ELR (cell line): Measurements from ENCODE around the gene CD82.

Experiments
- DNase-seq: peaks from one replicate; pipeline ENCODE4 v3.0.0-alpha.2; 2015; ENCODE audit warnings: low read depth

CD82 gene

DNA sequence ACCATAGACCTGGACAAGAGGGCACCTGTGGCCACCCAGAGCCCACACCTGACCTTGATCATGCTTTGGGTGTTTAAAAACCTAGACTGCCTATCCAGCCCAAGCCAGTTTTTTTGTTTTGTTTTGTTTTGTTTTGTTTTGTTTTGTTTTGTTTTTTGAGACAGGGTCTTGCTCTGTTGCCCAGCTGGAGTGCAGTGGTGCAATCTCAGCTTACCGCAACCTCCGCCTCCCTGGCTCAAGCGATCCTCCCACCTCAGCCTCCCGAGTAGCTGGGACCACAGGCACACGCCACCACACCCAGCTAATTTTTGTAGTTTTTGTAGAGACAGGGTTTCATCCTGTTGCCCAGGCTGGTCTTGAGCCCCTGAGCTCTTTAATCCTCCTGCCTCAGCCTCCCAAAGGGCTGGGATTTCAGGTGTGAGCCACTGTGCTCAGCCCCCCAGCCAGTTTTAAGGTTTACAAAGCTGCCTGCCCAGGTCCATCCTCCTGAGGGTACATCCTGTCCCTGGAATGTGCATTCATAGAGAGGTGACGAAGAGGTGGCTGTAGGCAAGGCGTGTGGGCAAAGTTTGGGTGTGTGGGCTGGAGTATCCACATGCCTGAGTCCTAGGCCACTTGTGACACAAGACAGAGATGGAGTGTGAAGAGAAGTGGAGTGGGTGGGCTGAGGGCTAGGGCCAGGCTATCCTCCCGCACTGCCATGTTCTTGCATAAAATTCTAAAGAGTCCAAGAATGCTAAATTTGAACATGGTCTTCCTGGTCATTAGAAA is 3.3 kb upstream of the CD82 start:
- DNase-seq: no peak

DNA sequence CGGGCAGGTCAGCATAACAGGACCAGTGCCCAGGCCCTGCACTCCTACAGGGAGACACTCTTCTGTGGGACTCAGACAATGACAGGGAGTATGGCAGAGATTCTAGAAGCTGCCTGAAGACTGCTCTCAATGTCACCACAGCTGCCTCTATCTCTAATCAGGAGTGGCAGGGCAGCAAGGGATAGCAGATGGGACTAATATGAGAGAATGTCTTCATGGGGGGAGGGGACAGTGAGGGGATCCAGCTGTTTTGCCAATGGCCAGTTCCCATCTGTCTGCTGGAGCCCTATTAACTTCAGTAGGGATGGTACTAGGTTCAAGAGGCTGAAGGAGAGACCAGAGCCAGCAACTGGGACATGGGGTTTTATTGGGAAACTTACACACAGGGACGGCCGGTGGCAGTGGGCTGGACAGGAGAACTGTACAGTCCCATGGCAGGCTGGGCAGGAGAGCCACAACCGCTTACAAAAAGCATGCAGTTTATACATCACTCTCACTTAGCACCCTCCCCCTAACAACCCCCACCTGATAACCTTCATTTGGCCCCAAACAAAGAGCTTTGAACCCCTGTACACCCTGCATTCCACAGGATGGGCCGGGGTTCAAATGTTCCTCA is 2.5 kb upstream of the CD82 start:
- DNase-seq: no peak

DNA sequence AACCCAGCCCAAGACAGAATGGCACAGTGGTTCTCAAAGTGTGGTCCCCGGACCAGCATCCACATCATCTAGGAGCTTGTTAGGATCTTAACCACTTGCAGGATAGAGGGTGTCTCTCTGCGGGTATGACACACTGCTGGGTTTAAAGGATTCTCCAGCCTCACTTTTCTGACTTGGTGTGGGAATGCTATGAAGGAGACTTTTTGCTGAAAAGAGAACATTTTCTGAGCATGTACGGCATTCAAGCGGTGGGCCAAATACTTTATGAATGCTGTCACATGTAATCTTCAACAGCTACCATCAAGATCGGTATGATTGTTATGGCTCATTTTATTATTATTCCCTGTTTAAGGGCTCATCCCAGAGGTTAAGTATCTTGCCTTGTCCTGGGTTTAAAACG is 1.8 kb upstream of the CD82 start:
- DNase-seq: no peak

DNA sequence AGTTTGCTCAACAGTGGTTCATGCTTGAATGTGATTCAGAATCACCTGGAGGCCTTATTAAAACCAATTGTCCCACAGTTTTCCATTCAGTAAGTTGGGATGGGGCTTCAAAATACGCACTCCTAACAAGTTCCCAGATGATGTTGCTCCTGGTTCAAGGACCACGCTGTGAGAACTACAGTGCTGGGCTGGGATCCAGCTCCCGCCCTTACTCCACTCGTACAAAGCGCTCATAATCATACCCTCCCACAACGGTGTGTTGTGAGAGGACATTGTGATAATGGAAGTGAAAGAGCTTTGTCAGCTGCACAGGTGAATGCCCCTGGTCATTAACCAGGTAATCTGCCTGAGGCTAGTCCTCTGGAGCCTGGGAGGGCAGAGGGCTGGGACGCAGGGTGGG is 1.3 kb upstream of the CD82 start:
- no peak for DNase-seq

DNA sequence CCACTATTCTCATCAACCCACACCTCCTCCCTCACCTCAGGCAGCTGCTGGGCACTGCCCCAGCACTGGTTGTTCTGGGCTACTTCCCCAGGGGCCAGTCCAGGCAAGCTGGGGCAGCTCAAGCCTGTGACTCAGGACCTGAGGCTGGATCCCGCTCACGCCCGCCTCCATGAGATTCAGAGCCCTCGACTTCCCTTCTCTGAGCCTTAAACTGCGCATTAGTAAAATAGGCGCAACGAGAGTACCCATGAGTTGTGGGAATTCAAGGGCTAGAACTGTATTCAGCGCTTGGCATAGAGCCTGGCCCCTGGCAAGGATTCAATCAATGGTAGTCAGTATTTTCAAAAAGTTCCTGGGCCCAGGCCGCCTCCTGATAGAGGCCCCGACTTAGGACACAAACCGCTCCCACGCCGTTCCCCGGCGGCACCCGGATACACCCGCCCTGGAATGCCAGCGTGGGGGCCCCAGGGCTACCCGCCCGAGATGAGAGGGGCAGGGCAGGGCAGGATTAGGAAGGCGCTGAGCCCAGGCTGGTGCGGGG is 723 bp upstream of the CD82 start:
- peak; percentile 84 for DNase-seq

DNA sequence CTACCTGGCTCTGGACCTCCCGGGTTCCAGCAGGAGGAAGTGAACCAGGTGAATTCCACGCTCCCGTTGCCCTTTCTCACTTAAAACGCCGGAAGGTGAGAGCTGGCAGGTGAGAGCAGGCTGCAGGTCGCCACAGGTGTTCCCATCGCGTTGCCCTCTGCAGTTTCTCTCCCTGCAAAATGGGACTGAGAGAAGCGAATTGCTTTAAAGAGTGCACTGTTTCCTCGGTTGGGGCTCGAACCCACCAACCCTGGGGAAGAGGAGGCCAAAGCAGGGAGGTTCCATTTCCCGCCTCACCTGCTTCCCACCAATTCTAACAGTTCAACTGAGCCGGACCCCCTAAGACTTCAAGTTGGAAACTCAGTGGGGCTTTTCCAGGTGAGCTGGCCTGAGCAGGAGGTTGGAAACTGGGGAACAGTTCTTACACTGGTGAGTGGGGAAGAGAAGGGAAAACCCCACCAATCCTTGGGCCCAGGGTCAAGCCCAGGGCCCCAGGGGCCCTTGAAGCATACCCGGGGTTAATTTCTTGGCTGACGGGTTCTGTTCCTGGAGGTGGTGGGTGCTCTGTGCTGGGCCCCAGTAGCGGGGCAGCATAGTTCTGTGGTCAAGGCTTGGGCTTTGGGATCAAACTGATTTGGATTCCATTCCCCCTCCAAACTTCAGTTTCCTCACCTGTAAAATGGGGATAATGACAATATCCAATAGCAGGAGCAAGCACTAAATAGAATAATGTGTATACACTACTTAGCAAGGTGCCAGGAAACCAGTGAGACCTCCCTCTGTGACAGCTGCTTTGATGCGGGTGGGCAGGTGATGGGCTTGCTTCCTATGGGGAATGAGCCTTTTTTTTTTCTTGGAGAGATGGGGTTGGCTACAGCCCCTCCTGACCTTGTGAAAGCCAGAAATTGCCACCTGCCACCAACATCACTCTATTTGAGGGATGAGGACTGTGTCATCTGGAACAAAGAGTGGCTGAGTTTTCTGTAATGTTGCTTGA is 788 bp downstream of the CD82 start:
- no peak for DNase-seq

DNA sequence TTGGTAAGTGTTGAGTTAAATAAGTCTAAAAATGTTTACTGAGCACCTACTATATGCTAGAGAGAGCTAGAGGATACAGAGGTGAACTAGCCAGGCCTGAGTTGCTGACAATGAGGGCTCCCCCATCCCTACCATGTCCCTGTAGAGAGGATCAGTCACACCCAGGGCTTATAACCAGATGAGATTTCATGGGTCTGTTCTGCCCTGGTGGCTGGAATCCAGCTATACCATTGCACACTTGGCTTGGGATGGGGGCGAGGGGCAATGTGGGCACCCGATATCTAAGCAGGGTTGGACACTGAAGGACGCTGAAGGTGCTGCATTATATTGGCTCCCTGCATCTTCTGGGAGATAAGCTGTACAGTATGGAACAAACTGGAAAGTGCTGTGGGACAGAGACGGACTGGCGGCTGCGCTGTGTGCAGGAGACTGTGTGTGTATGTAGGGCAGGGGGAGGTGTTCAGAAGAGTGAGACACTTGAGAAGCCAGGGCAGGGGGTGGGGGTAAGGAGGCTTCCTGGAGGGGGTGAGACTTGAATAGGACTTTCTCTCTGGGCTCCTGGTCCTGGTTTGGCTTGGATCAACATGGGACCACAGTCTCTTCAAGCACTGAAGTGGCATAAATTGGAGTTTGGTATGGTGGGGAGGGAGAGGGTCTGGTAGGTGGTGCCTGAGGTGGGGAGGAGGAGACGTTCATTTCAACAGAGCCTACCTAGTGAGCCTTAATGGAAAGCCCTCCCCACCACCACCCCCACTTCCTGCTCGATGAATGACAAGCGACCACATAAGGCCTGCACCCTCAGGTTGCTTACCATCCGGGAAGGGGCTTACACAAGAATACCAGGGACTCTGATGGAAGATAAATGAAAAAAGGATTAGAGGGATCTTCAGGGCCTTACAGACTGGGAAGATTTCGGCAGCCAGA is 1.8 kb downstream of the CD82 start:
- peak; percentile 29 for DNase-seq

DNA sequence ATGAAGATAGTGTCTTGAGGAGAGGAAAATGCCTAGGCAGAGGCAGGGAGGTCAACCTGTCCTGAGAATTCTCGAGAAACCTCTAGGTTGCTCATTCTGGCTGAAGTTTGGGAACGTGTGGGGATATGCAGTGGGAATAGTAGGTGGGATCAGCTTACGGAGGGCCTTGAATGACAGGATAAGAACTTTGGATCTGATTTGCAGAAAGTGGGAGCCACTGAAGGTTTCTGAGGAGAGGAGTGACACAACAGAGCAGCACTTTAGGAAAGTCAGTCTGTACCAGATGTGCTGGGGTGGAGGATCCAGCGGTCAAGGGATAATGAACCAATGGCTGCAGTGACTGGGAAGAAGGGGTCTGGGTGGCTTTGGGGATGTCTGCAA is 2.4 kb downstream of the CD82 start:
- no peak for DNase-seq

DNA sequence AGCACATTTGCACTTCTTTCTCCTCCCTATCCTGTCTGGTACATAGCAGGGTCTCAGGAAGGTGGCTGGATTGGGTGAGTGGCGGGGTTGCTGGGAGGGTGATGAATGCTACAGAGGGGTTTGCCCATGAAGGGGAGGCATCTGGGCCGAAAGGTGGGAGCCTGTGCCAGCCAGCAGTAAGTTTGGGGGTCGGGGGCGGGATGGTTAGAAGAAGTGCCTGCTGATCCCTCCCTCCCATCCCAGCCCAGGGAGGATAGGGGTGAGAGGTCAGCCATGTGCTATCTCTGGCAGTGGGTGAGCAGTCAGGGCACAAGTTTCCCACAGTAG is 2.8 kb downstream of the CD82 start:
- DNase-seq: no peak

DNA sequence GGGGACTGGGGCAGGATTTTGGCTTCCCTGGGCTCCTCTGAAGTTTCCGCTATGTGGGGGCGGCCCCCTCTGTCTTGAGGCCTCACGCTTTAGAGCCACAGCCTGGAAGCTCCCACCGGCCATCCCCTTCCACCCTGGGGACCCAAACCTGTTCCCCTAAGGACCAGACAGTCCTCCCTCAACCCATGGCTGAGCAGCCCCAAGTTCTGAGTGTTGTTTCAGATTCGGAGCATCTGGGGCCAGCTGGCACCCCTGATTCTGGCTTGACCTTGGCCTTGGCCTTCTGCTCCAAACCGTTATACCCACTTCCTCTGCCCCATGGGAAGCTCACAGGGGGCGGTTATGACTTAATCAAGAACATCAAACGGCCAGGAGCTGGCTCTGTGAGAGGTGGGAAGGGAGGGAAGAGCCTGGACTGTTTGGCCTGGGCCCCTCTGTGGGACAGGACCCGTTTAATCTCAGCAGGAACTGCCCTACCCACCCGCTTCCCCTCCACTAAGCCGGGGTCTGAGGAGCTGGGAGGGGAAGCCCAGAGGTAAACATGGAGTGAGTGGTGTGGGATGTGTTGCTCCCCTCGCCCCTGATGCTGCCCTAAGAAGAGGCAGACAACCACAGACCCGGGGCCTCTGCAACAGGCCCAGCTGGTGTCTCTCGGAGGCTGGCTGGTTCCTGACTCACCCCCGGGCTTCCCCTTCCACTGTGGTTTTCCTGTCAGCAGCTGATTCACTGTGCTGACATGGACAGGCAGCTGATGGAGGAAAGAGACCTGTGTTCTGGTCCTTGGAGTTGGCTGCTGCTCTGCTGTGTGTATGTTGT is 3.4 kb downstream of the CD82 start:
- DNase-seq: peak; percentile 95

DNA sequence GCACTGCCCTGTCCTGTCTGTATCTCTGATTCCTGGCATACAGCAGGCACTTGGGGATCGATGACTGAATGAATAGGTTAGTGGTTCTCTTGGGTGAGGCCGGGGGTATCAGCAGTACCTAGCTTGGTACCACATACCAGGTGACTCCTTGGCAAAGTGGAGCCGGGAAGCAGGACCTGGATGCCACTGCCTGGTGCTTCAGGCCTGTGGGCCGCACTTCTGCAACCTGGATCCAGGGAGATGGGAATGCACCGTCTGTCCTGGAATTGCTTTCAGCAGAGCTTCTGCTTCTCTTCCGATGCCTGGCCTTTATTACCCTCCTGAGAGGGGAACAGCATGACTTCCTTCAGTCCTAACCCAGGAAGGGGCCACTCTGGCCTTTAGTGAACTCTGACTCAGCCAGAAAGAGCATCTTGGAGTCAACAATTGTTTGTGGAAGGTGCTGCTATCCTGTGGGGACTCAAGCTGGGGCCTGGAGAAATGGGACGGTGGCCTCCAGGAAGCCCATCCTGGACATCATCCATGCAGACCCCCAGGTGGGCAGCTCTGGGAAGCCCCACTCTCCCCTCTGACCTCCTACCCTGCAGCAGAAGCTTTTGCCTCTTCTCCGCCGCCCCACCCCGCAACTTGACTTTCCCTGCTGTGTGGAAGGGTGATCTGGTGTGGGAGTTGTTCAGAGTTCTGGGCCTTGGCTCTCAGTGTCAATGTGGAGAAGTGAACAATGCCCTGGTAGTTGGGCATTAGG is 5.1 kb downstream of the CD82 start:
- peak; percentile 39 for DNase-seq

DNA sequence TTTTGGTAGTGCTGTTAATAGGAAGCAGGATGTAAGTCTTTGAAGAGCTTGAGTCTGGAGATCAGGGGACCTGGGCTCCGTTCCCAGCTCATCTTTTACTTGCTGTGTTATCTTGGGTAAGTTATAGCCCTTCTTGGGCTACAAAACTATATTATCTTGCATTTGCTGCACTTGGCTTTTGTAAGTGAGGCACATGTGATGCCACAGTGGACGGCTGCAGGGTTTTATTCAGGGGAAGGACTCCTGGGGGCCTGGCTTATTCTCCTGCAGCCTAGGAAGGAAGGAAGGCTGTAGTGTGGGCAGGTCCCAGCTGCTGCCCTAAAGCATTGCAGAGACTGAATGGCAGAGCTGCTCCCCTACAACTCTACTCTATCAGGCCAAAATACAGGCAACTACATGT is 6.4 kb downstream of the CD82 start:
- DNase-seq: no peak

DNA sequence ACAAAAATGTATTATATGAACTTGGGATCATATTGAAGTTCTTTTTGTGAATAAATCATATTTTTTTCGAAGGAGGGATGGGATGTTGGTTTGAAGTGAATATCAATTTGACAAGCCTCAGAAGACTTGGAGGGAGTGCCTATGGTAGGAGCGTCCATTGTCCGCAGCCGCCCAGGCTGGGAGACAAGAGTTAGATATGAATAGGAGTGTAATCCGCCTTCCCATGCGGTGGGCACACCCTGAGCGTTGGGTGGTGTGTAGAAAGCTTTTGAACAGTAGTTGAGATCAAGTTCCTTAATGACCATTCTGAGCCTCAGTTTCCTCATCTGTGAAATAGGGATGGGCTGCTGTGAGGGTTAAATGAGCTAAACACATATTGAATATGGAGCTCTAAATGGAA is 7.0 kb downstream of the CD82 start:
- no peak for DNase-seq

DNA sequence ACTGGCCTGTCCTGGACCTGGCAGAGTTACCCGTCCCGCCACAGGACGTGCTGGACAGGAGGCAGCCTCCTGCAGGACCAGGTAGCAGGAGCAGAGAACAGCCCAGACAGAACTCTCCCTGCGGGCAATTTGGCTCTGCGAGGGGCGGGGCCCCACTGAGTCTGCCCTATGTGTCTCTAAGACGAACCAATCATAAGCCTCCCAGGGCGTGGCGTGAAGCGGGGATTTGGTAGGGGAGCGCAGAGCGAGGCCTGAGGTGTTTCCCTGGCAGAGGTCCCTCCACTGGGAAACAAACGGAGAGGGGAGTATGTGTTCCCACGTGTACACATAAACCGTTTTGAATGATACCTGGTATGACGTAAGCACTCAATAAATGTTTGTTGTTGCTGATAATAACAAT is 7.4 kb downstream of the CD82 start:
- no peak for DNase-seq

DNA sequence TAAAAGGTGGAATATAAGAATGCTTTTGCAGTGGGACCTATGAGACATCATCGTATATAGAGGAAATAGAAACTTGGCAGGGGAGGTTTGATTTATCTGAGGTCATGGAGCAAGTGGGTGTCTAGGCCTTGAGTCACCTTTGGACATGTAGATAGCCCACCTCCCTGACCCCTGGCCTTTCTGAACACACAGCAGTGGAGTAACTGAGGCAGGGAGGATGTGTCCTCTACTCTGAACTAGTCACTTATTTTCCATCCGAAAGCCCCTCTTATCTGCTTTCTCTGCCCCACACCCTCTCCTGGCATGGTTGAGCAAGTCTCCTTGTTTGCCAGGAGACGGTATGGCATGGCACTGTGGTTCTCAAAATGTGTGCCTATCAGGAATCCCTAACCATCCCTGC is 7.9 kb downstream of the CD82 start:
- DNase-seq: peak; percentile 59

DNA sequence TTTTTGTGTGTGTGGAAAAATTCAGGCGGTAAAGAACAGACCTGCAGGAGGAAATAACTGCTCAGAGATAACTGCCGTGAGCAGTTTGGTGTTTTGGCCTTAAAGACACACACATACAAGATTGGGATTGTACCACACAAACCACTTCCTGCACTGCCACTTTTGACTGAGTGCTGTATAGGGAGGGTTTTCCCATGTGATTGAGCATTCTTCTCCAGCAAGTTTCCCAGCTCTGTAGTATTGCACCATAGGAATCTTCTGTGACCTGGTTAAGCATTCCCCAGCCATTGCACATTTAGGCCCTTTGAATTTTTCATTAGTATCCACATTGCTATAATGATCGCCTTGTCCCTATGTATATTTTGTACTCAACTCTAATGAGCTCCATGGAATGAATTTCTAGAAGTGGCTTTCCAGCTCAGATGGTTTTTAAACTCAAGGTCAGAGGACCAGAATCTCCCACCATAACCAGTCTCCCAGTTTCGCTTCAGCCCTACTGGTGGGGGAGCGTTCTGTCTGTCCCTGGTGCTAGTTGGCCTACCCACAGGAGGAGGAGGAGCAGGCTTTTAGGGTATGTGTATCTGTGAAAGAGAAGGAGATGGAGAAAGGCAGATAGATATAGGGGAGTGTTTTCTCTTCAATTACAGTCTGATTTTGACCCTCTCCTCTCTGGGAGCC is 9.3 kb downstream of the CD82 start:
- DNase-seq: peak; percentile 91

DNA sequence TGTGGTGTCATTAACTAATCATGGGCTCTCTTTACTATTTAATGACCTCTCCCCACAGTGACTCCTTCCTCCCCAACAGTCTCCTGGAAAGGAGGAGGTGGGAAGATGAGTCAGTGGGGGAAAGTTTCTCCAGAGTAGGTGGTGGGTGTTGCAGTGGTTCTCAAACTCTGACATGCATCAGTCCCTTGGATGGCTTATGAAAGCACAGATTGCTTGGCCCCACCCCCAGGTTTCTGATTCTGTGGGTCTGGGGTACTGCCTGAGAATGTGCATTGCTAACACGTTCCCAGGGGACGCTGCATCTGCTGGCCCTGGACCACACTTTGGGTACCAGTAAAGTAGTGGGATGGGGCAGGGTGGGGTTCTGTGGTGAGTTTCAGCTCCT is 9.8 kb downstream of the CD82 start:
- peak; percentile 85 for DNase-seq

DNA sequence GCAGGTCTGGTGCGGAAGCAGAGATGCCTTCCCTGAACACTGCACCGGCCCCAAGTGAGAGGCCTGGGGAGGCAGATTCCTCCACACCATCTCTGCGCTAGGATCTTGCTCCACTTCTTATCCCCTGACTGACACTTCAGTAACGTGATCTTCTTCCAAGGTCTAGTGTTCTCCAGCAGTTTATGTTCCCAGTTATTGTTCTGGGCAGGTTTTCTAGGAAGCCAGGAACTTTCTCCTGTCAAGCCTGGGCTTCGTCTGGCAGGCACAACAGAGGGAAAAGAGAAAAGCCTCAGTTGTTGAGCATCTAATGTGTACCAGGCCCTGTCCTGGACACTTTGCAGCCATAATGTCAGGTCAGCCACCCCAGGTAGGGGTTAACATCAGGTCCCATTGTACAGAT is 10.5 kb downstream of the CD82 start:
- DNase-seq: no peak

DNA sequence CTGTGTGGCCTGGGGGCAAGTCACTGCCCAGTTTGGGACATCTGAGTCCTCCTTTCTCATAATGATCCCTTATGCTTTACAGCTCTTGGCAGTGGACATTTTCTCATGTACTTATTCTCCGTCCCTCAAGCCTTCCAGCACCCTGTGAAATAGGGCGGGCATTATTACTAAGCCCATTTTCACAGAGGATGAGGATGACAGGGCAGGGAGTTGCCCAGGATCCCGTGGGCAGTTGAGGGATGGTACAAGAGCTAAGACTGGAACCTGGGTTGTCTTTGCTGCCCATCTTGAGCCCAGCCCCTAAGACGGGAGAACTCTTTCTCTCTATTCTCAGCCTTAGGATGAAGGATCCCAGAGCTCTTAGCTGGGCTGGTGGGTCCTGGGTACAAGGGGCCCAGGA is 11.2 kb downstream of the CD82 start:
- DNase-seq: no peak
